22Rv1 (cell line): ENCODE data around the gene ITPR1.

Experiments
- CTCF ChIP-seq: fragments of 450-650 bp; IDR thresholded peaks from 2 replicates; pipeline ENCODE4 v1.5.1; 2017; ENCODE audit warnings: mild to moderate bottlenecking
- ZFX ChIP-seq: fragments of 450-650 bp; IDR thresholded peaks from 2 replicates; pipeline ENCODE4 v1.6.1; 2017; ENCODE audit warnings: antibody characterized with exemption, borderline replicate concordance

- no peak for TF ChIP-seq CTCF
- no peak for TF ChIP-seq ZFX
These were observed 363.0 kb downstream of the ITPR1 start for GRCh38 chr3:4856136-4856535.
